Trophoblast cell (in vitro differentiated cells and primary cell): ENCODE measurements around the gene BARHL2. TPM values are rescaled to one million over a fixed set of nuclear protein-coding genes. Genes with fewer than 3 reads are reported as not detected.
A peak's percentile ranks its signal among the peaks of the same experiment; 100 is the strongest.

Experiments
- DNase-seq, 2 donors: peaks; one replicate each; pipeline ENCODE4 v3.0.0-alpha.2; 2016
- H2AFZ ChIP-seq: 2 replicates; pipeline ENCODE4 v1.6.1; 2013; ENCODE audit warnings: low read length, moderate library complexity, mild to moderate bottlenecking; ENCODE audit not compliant: insufficient read depth, poor library complexity
- H2AK5ac ChIP-seq: 2 replicates; pipeline ENCODE4 v1.6.1; 2013; ENCODE audit warnings: mild to moderate bottlenecking, low read length
- H2BK120ac ChIP-seq: 2 replicates; pipeline ENCODE4 v1.6.1; 2013; ENCODE audit warnings: low read length, mild to moderate bottlenecking, moderate library complexity; ENCODE audit not compliant: insufficient read depth, poor library complexity
- H2BK12ac ChIP-seq: 2 replicates; pipeline ENCODE4 v1.6.1; 2013; ENCODE audit warnings: mild to moderate bottlenecking, low read length, moderate library complexity
- H2BK5ac ChIP-seq: 2 replicates; pipeline ENCODE4 v1.6.1; 2013; ENCODE audit warnings: low read length, low read depth, moderate library complexity, mild to moderate bottlenecking; ENCODE audit not compliant: poor library complexity
- H3K14ac ChIP-seq: 2 replicates; pipeline ENCODE4 v1.6.1; 2013; ENCODE audit warnings: mild to moderate bottlenecking, low read length
- H3K18ac ChIP-seq: 2 replicates; pipeline ENCODE4 v1.6.1; 2013; ENCODE audit warnings: mild to moderate bottlenecking, low read length
- H3K23ac ChIP-seq: 2 replicates; pipeline ENCODE4 v1.6.1; 2013; ENCODE audit warnings: low read length
- H3K27ac ChIP-seq: 2 replicates; pipeline ENCODE4 v1.5.1; 2013; ENCODE audit warnings: low read depth, mild to moderate bottlenecking, inconsistent platforms, low read length, moderate library complexity
- H3K27me3 ChIP-seq: 2 replicates; pipeline ENCODE4 v1.6.1; 2013; ENCODE audit warnings: inconsistent platforms, mild to moderate bottlenecking, low read length, moderate library complexity; ENCODE audit not compliant: insufficient read depth
- H3K36me3 ChIP-seq, 2 experiments: 1 replicate in 1 of 2; 2 replicates in 1 of 2; pipeline ENCODE4 v1.6.1; 2013; ENCODE audit warnings: low read length in 2 of 2, mild to moderate bottlenecking in 2 of 2, moderate library complexity in 1 of 2; ENCODE audit not compliant: insufficient read depth in 2 of 2, control insufficient read depth in 1 of 2
- H3K4ac ChIP-seq: 2 replicates; pipeline ENCODE4 v1.6.1; 2013; ENCODE audit warnings: low read depth, mild to moderate bottlenecking, low read length, moderate library complexity
- H3K4me1 ChIP-seq, 2 experiments: 1 replicate in 1 of 2; 2 replicates in 1 of 2; pipeline ENCODE4 v1.6.1; 2013; ENCODE audit warnings: low read length in 2 of 2, mild to moderate bottlenecking in 2 of 2, moderate library complexity in 1 of 2; ENCODE audit not compliant: insufficient read depth in 2 of 2, control insufficient read depth in 1 of 2
- H3K4me2 ChIP-seq: 2 replicates; pipeline ENCODE4 v1.6.1; 2013; ENCODE audit warnings: inconsistent platforms, mild to moderate bottlenecking, low read length, moderate library complexity
- H3K4me3 ChIP-seq: 2 replicates; pipeline ENCODE4 v1.5.1; 2013; ENCODE audit warnings: mild to moderate bottlenecking, low read depth, low read length, inconsistent platforms
- H3K79me1 ChIP-seq: one replicate; pipeline ENCODE4 v1.6.1; 2013; ENCODE audit warnings: low read length
- H3K79me2 ChIP-seq: 2 replicates; pipeline ENCODE4 v1.6.1; 2013; ENCODE audit warnings: low read length, mild to moderate bottlenecking; ENCODE audit not compliant: control insufficient read depth, insufficient read depth, poor library complexity
- H3K9ac ChIP-seq: 2 replicates; pipeline ENCODE4 v1.6.1; 2013; ENCODE audit warnings: mild to moderate bottlenecking, low read length
- H3K9me3 ChIP-seq: 2 replicates; pipeline ENCODE4 v1.6.1; 2013; ENCODE audit warnings: low read depth, mild to moderate bottlenecking, control low read depth, inconsistent platforms, low read length; ENCODE audit not compliant: insufficient read depth
- H4K12ac ChIP-seq: 2 replicates; pipeline ENCODE4 v1.6.1; 2013; ENCODE audit warnings: low read depth, mild to moderate bottlenecking, low read length, moderate library complexity
- H4K8ac ChIP-seq: 2 replicates; pipeline ENCODE4 v1.6.1; 2013; ENCODE audit warnings: low read depth, mild to moderate bottlenecking, low read length, moderate library complexity
- H4K91ac ChIP-seq: one replicate; pipeline ENCODE4 v1.6.1; 2013; ENCODE audit warnings: low read depth, mild to moderate bottlenecking, low read length, moderate library complexity
- WGBS: extraction: QIAGEN DNeasy Blood & Tissue Kit; methylation state at CpG from one replicate; pipeline ENCODE4 v1.1.7; 2013; ENCODE audit warnings: missing lambda C conversion rate; ENCODE audit not compliant: insufficient read length, insufficient coverage; ENCODE audit errors: extremely low coverage; 5-methylcytosine and 5-hydroxymethylcytosine counted together
- polyA plus RNA-seq: library from polyadenylated mRNA; stranded (reverse); fragments of 200-250 nt; gene quantifications from 2 replicates; pipeline ENCODE4 v1.2.3, GENCODE V29; 2013

Gene BARHL2
- not detected in 2 replicates for polyA plus RNA-seq

DNA sequence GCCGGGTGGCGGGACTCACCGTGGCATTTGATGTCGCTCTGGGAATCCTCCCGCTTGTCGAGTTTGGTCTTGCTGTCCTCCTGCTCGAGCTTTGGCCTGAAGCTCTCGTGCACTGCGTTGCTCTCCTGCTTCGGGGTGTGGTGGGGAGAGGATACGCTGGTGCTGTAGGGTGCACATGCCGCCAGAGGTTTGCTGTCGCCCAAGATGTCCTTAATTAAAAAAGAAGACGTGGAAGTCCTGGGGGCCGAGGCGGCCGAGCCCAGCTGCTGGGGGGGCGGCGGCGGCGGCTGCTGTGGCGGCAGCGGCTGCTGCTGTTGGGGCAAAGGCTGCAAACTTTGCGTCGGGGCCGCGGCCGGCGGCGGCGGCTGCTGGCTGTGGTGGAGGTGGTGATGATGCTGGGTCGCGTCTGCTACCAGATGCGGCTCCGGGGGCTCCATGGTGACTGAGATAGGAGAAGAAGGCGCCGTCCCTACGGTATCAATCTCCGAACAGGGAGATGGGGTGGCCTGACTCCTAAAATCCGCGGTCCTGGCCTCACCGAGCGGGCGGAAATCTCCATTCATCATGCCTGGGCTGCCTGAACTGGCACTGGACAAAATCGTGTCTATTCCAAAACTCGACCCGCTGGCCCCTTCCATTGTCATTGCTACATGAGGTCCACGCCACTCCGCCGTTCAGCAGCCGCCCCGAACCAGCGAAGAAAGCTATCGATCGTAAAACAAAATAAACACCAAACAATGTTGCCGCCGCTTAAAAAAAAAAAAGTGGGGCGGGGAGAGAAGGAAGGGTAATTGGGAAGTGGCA lies at the start of gene BARHL2:
TSS of gene BARHL2 (minus strand) at position 751 of the 804 bp plus-strand sequence. CDS start at position 644, 107 bp downstream.
- H3K27ac ChIP-seq, result no peak within 1 kb of the TSS
- no peak within 1 kb of the TSS for H3K18ac ChIP-seq
- no peak within 1 kb of the TSS for H3K4ac ChIP-seq
- H3K36me3 ChIP-seq, result no peaks in the 10 kb centered on the region
- H2BK120ac ChIP-seq, result no peak within 1 kb of the TSS
- H3K79me2 ChIP-seq, result no peaks in the 10 kb centered on the region
- H3K9ac ChIP-seq, result no peak within 1 kb of the TSS
- WGBS, result no CpG with 5 or more reads among the region's 58 CpGs
- H2BK5ac ChIP-seq, result no peak within 1 kb of the TSS
- no peak for DNase-seq
- H4K8ac ChIP-seq, result no peak within 1 kb of the TSS
- no peak within 1 kb of the TSS for H3K14ac ChIP-seq
- H3K4me3 ChIP-seq, result peak within 1 kb of the TSS; percentile 58
- H3K79me1 ChIP-seq, result no peaks in the 10 kb centered on the region
- H3K9me3 ChIP-seq, result peaks cover 5% of the 10 kb centered on the region
- peaks cover 83% of the 10 kb centered on the region for H3K27me3 ChIP-seq
- H2AFZ ChIP-seq, result peak within 1 kb of the TSS; percentile 45
- no peak within 1 kb of the TSS for H4K91ac ChIP-seq
- H2BK12ac ChIP-seq, result no peak within 1 kb of the TSS
- H3K4me1 ChIP-seq, result peaks cover 16 to 19% of the 10 kb centered on the region in 2 experiments
- no peak within 1 kb of the TSS for H3K23ac ChIP-seq
- peak within 1 kb of the TSS; percentile 86 for H3K4me2 ChIP-seq
- H2AK5ac ChIP-seq, result no peak within 1 kb of the TSS
- H4K12ac ChIP-seq, result no peak within 1 kb of the TSS

DNA sequence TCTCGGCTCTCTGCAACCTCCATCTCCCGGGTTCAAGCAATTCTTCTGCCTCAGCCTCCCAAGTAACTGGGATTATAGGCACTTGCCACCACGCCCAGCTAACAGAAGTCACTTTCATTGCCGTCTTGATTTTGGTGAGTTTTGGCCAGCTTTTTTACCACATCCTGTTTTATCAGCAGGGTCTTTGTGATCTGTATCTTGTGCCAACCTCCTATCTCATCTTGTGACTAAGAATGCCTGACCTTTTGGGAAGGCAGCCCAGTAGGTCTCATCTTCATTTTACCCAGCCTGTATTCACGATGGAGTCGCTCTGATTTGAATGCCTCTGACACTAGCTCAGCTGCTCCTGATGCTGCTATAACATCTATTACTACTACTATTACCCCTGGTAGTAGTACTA lies 46.8 kb upstream of the BARHL2 start:
- Histone ChIP-seq H3K79me2 (no peaks in the 10 kb centered on the region), H3K4ac (no peak overlapping the region), H3K9ac (no peak overlapping the region), H3K27ac (no peak overlapping the region), H3K4me1 (no peaks in the 10 kb centered on the region), H4K12ac (no peak overlapping the region), H2BK12ac (no peak overlapping the region), H2BK5ac (no peak overlapping the region), H2AK5ac (no peak overlapping the region), H3K4me2 (no peak overlapping the region), H3K27me3 (no peaks in the 10 kb centered on the region), H3K79me1 (no peaks in the 10 kb centered on the region), H4K8ac (no peak overlapping the region), H3K14ac (no peak overlapping the region), H3K36me3 (no peaks in the 10 kb centered on the region), H3K4me3 (no peak overlapping the region), H3K9me3 (no peaks in the 10 kb centered on the region), H3K18ac (no peak overlapping the region), H2BK120ac (no peak overlapping the region), H4K91ac (no peak overlapping the region), H3K23ac (no peak overlapping the region), H2AFZ (no peak overlapping the region)
- no peak for DNase-seq
- whole genome bisulfite sequencing, result no CpG with 5 or more reads among the region's 6 CpGs

DNA sequence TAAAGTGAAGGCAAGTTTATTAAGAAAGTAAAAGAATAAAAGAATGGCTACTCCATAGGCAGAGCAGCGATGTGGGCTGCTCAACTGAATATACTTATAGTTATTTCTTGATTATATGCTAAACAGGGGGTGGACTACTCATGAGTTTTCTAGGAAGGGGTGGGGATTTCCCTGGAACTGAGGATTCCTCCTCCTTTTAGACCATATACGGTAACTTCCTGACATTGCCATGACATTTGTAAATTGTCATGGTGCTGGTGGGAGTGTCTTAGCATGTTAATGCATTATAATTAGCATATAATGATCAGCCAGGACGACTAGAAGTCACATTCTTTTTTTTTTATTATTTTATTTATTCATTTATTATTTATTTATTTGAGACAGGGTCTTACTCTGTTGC lies 46.4 kb upstream of the BARHL2 start:
- no peaks in the 10 kb centered on the region for H3K79me1 ChIP-seq
- H3K4me1 ChIP-seq, result no peaks in the 10 kb centered on the region
- H3K79me2 ChIP-seq, result no peaks in the 10 kb centered on the region
- no peak overlapping the region for H3K23ac ChIP-seq
- H3K27me3 ChIP-seq, result no peaks in the 10 kb centered on the region
- H3K9ac ChIP-seq, result no peak overlapping the region
- H3K4ac ChIP-seq, result no peak overlapping the region
- H2AFZ ChIP-seq, result no peak overlapping the region
- no CpG with 5 or more reads among the region's 3 CpGs for WGBS
- H2AK5ac ChIP-seq, result no peak overlapping the region
- no peak overlapping the region for H4K91ac ChIP-seq
- H2BK5ac ChIP-seq, result no peak overlapping the region
- H3K14ac ChIP-seq, result no peak overlapping the region
- H4K8ac ChIP-seq, result no peak overlapping the region
- DNase-seq, result no peak
- H4K12ac ChIP-seq, result no peak overlapping the region
- no peak overlapping the region for H3K18ac ChIP-seq
- H2BK12ac ChIP-seq, result no peak overlapping the region
- H3K36me3 ChIP-seq, result no peaks in the 10 kb centered on the region
- H3K9me3 ChIP-seq, result no peaks in the 10 kb centered on the region
- H2BK120ac ChIP-seq, result no peak overlapping the region
- no peak overlapping the region for H3K4me3 ChIP-seq
- H3K27ac ChIP-seq, result no peak overlapping the region
- H3K4me2 ChIP-seq, result no peak overlapping the region

DNA sequence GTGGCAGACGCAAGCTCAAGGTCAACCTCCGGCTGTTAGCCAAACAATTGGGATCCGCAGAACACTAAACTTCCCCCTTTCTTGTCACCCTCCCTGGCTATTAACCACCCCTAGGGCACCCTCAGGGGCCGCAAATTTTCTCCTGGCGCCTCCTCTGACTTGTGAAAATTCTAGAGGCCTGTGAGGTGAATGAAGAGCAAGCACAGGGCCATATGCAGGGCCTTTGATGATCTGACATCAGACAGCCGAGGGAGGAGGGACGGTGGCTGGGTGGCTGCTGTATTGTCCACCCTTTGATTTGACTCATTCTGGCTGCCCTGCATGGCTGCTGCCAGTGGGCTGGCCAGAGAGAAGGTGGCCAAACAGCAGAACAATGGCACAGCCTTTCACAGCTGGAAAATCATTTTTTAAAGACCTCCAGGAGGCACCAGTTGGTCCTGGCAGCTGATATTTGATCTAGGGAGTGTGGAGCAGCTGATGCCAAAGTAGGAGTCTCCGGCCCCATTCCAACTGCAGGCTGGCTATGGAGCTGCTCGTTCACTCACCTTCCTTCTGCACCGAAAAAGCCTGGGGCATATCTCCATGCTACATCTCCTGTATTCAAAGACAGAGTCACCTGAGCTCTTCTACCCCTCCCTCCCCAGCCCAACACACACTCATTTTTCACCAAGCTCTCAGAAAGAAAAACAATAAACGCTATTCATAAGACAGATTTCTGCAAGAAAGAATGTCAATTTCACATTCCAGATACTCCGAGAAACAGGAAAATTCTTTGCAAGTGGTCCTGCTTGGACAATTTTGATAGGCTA lies 44.9 kb upstream of the BARHL2 start:
- no peaks in the 10 kb centered on the region for H3K4me1 ChIP-seq
- H3K4me3 ChIP-seq, result no peak overlapping the region
- no peaks in the 10 kb centered on the region for H3K9me3 ChIP-seq
- H2BK12ac ChIP-seq, result no peak overlapping the region
- no peak overlapping the region for H3K23ac ChIP-seq
- no peak overlapping the region for H2AK5ac ChIP-seq
- no peak overlapping the region for H4K12ac ChIP-seq
- no CpG with 5 or more reads among the region's 12 CpGs for WGBS
- H3K4ac ChIP-seq, result no peak overlapping the region
- no peak overlapping the region for H2BK120ac ChIP-seq
- no peaks in the 10 kb centered on the region for H3K79me1 ChIP-seq
- H4K91ac ChIP-seq, result no peak overlapping the region
- no peak overlapping the region for H3K9ac ChIP-seq
- H3K18ac ChIP-seq, result no peak overlapping the region
- no peak overlapping the region for H4K8ac ChIP-seq
- H3K14ac ChIP-seq, result no peak overlapping the region
- no peaks in the 10 kb centered on the region for H3K79me2 ChIP-seq
- no peak overlapping the region for H2AFZ ChIP-seq
- no peaks in the 10 kb centered on the region for H3K36me3 ChIP-seq
- H2BK5ac ChIP-seq, result no peak overlapping the region
- H3K27ac ChIP-seq, result no peak overlapping the region
- no peak for DNase-seq
- no peak overlapping the region for H3K4me2 ChIP-seq
- no peaks in the 10 kb centered on the region for H3K27me3 ChIP-seq
